HG03196 (cell line): ENCODE measurements around the gene MMP21.
A peak's percentile ranks its signal among the peaks of the same experiment; 100 is the strongest.

Source experiments
- ATAC-seq: cut with Tn5 transposase; IDR thresholded peaks from one replicate; pipeline ENCODE4 v1.9.1; 2021; ENCODE audit not compliant: unreplicated experiment

Gene MMP21, protein sequence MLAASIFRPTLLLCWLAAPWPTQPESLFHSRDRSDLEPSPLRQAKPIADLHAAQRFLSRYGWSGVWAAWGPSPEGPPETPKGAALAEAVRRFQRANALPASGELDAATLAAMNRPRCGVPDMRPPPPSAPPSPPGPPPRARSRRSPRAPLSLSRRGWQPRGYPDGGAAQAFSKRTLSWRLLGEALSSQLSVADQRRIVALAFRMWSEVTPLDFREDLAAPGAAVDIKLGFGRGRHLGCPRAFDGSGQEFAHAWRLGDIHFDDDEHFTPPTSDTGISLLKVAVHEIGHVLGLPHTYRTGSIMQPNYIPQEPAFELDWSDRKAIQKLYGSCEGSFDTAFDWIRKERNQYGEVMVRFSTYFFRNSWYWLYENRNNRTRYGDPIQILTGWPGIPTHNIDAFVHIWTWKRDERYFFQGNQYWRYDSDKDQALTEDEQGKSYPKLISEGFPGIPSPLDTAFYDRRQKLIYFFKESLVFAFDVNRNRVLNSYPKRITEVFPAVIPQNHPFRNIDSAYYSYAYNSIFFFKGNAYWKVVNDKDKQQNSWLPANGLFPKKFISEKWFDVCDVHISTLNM

GRCh38 chr10:125775491-125776106, at the start of gene MMP21:
MMP21 (minus strand) TSS chr10:125775821; CDS start chr10:125775821, 0 bp downstream.
- ATAC-seq: no peak

DNA sequence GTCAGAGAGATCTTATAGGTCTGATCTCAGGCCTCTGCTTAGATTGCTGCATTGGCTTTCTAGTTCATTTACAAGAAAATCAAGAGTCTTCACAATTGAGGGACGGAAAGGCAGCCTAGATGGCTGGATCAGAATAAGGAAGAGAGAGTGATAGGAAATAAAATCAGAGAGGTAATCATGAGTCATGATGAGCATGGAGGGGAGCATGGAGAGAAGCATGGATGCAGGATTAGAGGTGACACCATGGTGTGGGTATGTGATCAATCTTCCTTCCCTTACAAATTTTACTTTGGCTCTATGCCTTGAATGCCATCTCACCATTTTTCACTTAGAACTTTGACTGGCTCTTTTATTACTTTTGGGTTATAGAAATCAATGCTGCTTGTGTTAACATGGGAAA, 49.1 kb upstream of the MMP21 start:
- ATAC-seq: no peak

- no peak for ATAC-seq
Measured at GRCh38 chr10:125823663-125824251, 48.1 kb upstream of the MMP21 start.

DNA sequence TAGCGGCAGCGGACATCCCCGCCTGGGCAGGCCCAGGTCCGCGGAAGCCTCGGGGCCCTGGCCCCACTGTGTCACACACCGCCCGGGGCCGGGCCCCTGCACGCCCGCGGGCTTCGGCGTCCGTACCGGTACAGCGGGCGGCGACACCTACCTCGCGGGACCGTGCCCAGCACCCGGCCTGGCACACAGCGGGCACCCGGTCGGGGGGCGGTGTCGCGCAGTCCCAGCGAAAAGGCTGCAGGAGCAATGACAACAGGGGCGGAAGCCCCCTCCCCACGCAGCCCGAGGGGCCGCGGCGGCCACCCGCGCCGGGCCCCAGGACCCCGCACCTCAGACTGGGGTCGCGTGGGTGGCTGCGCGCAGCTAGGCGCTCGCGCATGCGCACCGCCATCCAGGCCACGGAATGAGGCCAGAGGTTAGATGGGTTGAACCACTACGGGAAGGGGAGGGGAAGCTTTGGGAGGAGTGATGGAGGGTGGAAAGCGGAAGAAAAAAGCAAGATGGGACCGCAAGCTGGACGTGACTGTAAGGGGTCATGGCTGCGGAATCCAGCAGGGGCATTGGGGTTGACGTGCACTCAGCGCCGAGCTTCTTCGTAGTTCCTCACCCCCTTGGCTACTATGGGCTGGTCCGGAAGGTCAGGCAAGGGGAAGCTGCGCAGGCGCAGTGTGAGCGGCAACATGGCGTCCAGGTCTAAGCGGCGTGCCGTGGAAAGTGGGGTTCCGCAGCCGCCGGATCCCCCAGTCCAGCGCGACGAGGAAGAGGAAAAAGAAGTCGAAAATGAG, 47.4 kb upstream of the MMP21 start, which contains the start of the genes BCCIP and UROS:
Gene BCCIP (plus strand): TSS at position 669 of the 785 bp plus-strand sequence. CDS start 12 bp downstream, at position 681.
Gene UROS (minus strand): TSS at position 381 of the 785 bp plus-strand sequence. CDS start 6,759 bp downstream, outside the sequence.
- ATAC-seq: peak; percentile 73

GRCh38 chr10:125820701-125821100, 45.1 kb upstream of the MMP21 start:
- peak; percentile 59 for ATAC-seq

DNA sequence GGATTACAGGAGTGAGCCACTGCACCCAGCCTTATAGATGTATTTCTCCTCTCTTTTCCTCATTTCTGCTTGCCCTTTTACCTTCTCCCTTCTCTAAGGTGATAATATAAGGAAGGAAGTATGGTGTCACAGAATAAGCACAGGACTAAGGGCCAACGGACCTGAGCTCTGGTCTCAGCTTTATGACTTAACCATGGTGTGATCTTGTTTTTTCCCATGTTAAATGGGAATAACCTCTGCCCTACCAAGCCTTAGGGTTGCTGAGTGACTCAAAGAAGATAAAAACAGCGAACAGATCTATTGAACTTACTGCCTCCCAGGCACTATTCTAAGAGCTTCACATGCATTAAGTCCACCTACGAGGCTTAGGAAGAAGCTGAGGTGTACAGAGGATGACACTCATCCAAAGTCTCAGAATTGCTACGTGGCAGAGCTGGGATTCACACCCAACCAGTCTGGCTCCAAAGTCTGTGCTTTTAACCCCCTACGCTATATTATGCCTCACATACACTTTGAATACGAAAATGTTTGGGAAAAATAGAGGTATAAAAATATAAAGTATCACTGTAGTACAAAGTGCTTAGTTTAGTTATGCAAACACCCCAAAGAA, 41.8 kb upstream of the MMP21 start:
- no peak for ATAC-seq

DNA sequence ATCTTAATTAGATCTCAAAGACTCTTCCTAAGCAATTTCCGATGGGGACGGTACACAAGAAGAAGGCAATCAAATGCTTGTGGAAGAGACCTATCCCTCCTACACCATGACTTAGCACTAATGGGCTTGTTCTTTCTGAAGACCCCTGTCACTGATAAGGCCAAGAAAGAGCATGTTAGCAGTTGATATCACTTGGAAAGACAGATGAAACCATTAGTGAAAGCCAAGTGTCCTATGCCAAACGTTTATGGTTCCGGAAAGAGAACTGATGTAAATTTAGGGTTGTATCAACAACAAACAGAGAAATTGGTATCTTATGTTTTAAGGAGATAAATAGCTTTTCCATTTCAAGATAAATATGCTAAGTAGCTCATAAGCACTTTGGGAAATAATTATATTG, 40.9 kb upstream of the MMP21 start:
- ATAC-seq: no peak

DNA sequence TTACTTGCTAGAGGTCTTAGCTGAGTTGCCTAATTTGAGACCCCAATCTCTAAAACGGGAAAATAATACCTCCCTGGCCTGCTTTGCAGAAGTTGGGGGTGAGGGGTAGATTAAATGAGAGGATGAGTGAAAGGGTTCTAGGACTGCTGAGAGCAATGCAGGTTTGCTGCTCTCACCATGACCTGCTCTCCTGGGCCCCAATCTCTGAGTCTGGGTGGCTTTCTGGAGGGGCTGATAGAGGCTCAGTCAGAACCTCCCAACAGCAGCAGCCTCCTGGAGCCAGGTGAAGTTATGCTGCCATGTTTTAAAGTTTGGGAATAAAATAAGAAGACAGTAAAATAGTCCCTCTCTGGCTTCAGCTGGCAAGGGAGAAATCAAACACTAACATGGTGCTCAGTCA, 40.1 kb upstream of the MMP21 start:
- no peak for ATAC-seq

GRCh38 chr10:125812128-125812750, 36.6 kb upstream of the MMP21 start:
- ATAC-seq: no peak

DNA sequence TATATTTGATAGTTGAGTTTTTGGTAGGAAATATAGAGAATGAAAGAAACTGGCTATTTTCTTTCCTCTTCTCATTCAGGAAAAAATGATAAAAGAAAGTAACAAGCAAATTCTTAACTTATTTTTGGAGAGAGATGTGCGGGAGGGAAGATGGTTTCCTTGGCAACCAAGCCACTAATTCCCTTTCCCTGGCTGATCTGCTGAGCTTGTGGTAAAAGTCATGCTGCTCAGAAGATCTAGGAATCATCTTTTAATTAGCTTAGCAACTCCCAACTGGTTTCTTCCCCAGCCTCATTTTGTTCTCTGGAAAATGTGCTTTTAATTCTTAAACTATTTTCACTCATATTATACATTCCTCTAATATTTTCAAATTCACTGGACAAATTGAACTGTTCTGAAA, 35.6 kb upstream of the MMP21 start:
- no peak for ATAC-seq

DNA sequence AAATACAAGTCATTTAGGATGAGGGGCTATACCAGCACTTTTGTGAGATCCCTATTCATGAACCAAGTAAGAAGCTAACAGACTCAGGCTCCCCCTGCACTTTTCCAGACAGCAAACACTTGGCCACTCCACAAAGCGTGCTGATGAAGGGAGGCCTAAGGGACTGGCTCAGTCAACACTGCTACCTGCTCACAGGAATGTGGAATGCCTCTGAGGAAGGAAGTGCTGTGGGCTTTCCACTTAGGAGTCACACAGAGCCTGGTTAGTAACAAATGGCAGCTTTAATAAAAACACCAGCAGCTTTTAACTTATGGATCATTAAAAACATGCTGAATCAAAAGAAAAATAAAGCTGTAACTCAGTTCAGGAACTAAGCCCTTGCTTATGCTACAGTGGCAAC, 32.4 kb upstream of the MMP21 start:
- ATAC-seq: no peak

DNA sequence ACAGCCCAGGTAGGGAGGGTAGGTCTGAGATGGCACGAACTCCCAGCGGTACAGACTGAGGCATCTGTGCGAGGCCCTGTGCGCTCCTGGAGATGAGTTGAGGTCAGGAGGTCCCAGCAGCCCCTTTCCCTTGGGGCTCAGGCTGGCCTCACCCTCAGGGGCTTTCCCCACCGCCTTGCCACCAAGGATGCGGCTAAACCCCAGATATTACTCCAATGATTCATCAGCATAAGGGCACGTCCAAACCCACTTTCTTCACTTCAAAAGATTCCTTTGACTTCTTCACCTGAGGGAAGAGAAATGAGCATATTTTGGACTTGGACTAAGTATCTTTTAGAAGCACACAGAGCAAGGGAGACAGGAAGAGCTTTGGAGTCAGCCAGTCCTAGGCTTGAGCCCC, 27.1 kb upstream of the MMP21 start:
- ATAC-seq: no peak

- no peak for ATAC-seq
Measured at GRCh38 chr10:125802131-125802530, 26.5 kb upstream of the MMP21 start.

DNA sequence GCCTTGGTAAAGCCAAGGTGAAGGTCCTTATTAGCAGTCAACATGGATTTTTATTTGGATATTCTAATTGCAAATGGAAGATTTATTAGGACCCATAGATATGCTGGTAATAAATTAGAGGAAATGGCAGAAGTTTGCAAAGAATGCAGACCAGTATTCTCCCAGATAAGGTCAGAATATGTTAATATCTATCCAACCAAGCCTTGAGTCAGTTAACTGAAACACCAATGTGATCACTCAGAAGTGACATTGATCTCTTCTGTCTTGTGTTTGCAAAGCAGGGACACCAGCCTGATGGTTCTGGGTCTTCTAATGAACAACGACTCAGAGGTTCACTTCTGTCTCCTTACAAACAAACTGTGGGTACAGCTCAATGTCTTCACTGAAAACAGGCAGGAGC, 26.0 kb upstream of the MMP21 start:
- no peak for ATAC-seq

DNA sequence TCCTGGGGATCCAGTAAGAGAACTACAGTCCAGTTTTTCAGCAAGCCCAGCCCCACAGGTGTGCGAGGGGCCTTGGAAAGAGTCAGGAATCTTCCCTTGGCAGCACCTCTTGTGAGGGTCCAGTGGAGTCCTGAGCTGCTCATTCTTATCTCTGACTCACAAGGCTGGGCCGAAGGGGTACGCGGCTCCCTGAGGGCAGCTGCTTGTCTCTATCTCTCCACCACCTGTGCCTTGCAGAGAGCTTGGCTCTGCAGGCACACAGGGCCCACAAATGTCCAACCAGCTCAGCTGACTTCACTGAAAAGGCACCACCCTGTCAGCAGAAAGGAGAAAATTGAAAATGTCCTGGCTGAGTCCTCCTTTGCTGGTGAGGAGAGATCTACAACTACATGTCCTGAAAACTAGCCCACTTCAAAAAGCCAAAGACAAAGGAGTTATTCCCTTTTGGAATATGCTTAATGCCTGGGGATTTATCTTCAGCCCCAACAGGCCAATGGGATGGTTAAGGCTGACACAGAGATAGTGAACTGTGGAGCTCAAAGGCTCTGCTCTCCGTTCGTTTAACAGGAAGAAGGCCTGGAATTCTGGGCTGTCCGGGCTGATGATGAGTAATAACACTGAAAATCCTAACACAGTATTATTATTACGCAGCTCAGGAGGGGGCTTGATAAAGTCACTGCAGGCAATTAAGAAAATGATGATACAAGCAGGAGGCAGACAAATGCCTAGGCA, 24.0 kb upstream of the MMP21 start:
- ATAC-seq: no peak

- ATAC-seq: no peak
Measured at GRCh38 chr10:125797994-125798662, 22.5 kb upstream of the MMP21 start.

- no peak for ATAC-seq
Measured at GRCh38 chr10:125797424-125797823, 21.8 kb upstream of the MMP21 start.

DNA sequence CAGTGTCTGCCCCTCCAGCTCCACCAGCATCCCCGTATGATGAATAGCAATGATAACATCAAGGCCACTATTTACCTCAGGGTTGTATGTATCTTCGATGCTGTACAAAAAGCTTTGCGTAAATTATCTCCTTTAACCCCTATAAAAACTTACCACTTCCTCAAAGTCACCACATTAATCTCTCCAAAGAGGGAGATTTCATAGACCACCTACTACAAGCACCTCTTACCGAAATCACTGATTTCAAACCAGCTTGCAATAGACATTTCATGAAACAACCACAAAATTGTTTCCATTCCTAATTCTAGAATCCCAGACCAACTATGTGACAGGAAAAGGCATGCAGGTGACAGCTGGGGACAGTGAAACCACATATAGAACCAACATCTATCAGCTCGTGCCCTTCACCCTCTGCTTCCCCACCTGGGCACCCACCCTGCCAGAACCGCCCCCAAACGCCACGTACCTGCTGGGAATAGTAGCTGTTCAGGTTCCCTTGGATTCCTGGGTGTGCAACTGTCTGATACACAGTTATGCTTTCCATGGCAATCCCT, 20.1 kb upstream of the MMP21 start:
- ATAC-seq: no peak
